Activated CD4-positive, alpha-beta T cell treated with anti-CD3 and anti-CD28 coated beads, Interleukin-2, amount 10 ng/mL, durations not matched to agents 7 days and 5 days (primary cell): ENCODE results near the gene KRT32. TPM values are rescaled to one million over a fixed set of nuclear protein-coding genes. Genes with fewer than 3 reads are reported as not detected.

Experiments
- CTCF ChIA-PET: fragments of 350-600 bp; sonication (Branson Sonifier 250); formaldehyde crosslinking; loops from one replicate; lab custom pipeline; 2021; ENCODE audit warnings: antibody characterized with exemption; lab: Charles Lee
- POLR2A ChIA-PET: fragments of 350-600 bp; sonication (Branson Sonifier 250); formaldehyde crosslinking; loops from one replicate; lab custom pipeline; 2021; ENCODE audit warnings: antibody characterized with exemption; lab: Charles Lee
- DNase-seq: peaks from one replicate; pipeline ENCODE4 v3.0.0-alpha.2; 2020
- H3K27ac Mint-ChIP-seq: one replicate; pipeline ENCODE4 v1.8.0; 2021; ENCODE audit warnings: mild to moderate bottlenecking, moderate library complexity, mixed read lengths
- H3K27me3 Mint-ChIP-seq: one replicate; pipeline ENCODE4 v1.8.0; 2021; ENCODE audit warnings: mixed read lengths
- H3K36me3 Mint-ChIP-seq: one replicate; pipeline ENCODE4 v1.8.0; 2021; ENCODE audit warnings: low read depth, mixed read lengths
- H3K4me1 Mint-ChIP-seq: one replicate; pipeline ENCODE4 v1.8.0; 2021; ENCODE audit warnings: mixed read lengths
- H3K4me3 Mint-ChIP-seq: one replicate; pipeline ENCODE4 v1.8.0; 2021; ENCODE audit warnings: mild to moderate bottlenecking, moderate library complexity, mixed read lengths
- H3K9me3 Mint-ChIP-seq: one replicate; pipeline ENCODE4 v1.8.0; 2021; ENCODE audit warnings: mixed read lengths
- total RNA-seq, 2 experiments: library from RNA; stranded (reverse); gene quantifications; one replicate each; pipeline ENCODE4 v1.2.3, GENCODE V29; 2021

KRT32 gene
- total RNA-seq, 2 experiments from 2014 or later: not detected

GRCh38 chr17:41489531-41489930 lies 22.3 kb upstream of the KRT32 start, which contains the start of gene KRT36:
KRT36 (minus strand) TSS chr17:41489910; CDS start chr17:41489864, 46 bp downstream.
- DNase-seq: no peak
- ChIA-PET POLR2A (no interaction called here), CTCF (interaction anchor here (0.7 kb wide), 1 partner anchor 751 kb away, joined by 3 read pairs; no protein-coding TSS in a partner anchor)
- Mint-ChIP-seq H3K4me1 (peaks cover 9% of the 10 kb centered on the region), H3K36me3 (no peaks in the 10 kb centered on the region), H3K9me3 (no peaks in the 10 kb centered on the region), H3K4me3 (no peak within 1 kb of the TSS), H3K27ac (no peak within 1 kb of the TSS), H3K27me3 (no peaks in the 10 kb centered on the region)

- H3K27me3 Mint-ChIP-seq: no peaks in the 10 kb centered on the region
- peaks cover 9% of the 10 kb centered on the region for H3K4me1 Mint-ChIP-seq
- H3K9me3 Mint-ChIP-seq: no peaks in the 10 kb centered on the region
- peak; percentile 34 for DNase-seq
- ChIA-PET POLR2A (no interaction called here), CTCF (interaction anchor here (1.3 kb wide), 1 partner anchor 9 kb away, joined by 5 read pairs; no protein-coding TSS in a partner anchor)
- no peak overlapping the region for H3K27ac Mint-ChIP-seq
- no peak overlapping the region for H3K4me3 Mint-ChIP-seq
- H3K36me3 Mint-ChIP-seq: no peaks in the 10 kb centered on the region
These were observed 19.8 kb upstream of the KRT32 start for GRCh38 chr17:41486809-41487530.

- Mint-ChIP-seq H3K4me3 (no peak overlapping the region), H3K4me1 (peaks cover 9% of the 10 kb centered on the region), H3K27me3 (no peaks in the 10 kb centered on the region), H3K36me3 (no peaks in the 10 kb centered on the region), H3K27ac (no peak overlapping the region), H3K9me3 (no peaks in the 10 kb centered on the region)
- no peak for DNase-seq
- ChIA-PET CTCF (interaction anchor here (1.3 kb wide), 1 partner anchor 9 kb away, joined by 5 read pairs; no protein-coding TSS in a partner anchor), POLR2A (no interaction called here)
These were observed 19.1 kb upstream of the KRT32 start for GRCh38 chr17:41486316-41486715.

GRCh38 chr17:41484920-41485904 lies 18.0 kb upstream of the KRT32 start:
- H3K9me3 Mint-ChIP-seq: no peaks in the 10 kb centered on the region
- peaks cover 3% of the 10 kb centered on the region for H3K4me1 Mint-ChIP-seq
- H3K27me3 Mint-ChIP-seq: no peaks in the 10 kb centered on the region
- CTCF ChIA-PET: interaction anchor here (0.6 to 1.5 kb wide), 3 partner anchors 9 to 701 kb away, joined by 3 to 4 read pairs (median 3); no protein-coding TSS in a partner anchor
- H3K36me3 Mint-ChIP-seq: no peaks in the 10 kb centered on the region
- POLR2A ChIA-PET: interaction anchor here (0.5 kb wide), 1 partner anchor 522 kb away, joined by 7 read pairs; no protein-coding TSS in a partner anchor
- no peak overlapping the region for H3K4me3 Mint-ChIP-seq
- H3K27ac Mint-ChIP-seq: no peak overlapping the region
- no peak for DNase-seq

- Mint-ChIP-seq H3K27me3 (no peaks in the 10 kb centered on the region), H3K27ac (no peak overlapping the region), H3K4me3 (no peak overlapping the region), H3K36me3 (no peaks in the 10 kb centered on the region), H3K4me1 (no peaks in the 10 kb centered on the region), H3K9me3 (no peaks in the 10 kb centered on the region)
- POLR2A ChIA-PET: no interaction called here
- no peak for DNase-seq
- CTCF ChIA-PET: interaction anchor here (0.5 to 1.5 kb wide), 4 partner anchors 10 to 1985 kb away, joined by 3 to 4 read pairs (median 3); no protein-coding TSS in a partner anchor
These were observed 17.0 kb upstream of the KRT32 start for GRCh38 chr17:41483991-41484826.

GRCh38 chr17:41483531-41483930 lies 16.3 kb upstream of the KRT32 start:
- H3K4me3 Mint-ChIP-seq: no peak overlapping the region
- H3K27me3 Mint-ChIP-seq: no peaks in the 10 kb centered on the region
- DNase-seq: no peak

GRCh38 chr17:41481036-41481435 lies 13.8 kb upstream of the KRT32 start, which contains the start of gene KRT35:
KRT35 (minus strand) TSS chr17:41481151; CDS start chr17:41481097, 54 bp downstream.
- no peaks in the 10 kb centered on the region for H3K9me3 Mint-ChIP-seq
- no peaks in the 10 kb centered on the region for H3K36me3 Mint-ChIP-seq
- ChIA-PET POLR2A (no interaction called here), CTCF (no interaction called here)
- H3K4me1 Mint-ChIP-seq: no peaks in the 10 kb centered on the region
- H3K27me3 Mint-ChIP-seq: no peaks in the 10 kb centered on the region
- DNase-seq: no peak
- H3K4me3 Mint-ChIP-seq: no peak within 1 kb of the TSS
- no peak within 1 kb of the TSS for H3K27ac Mint-ChIP-seq

More at GRCh38 chr17:41483531-41483930, 16.3 kb upstream of the KRT32 start:
- Mint-ChIP-seq H3K27ac (no peak overlapping the region), H3K4me1 (no peaks in the 10 kb centered on the region), H3K36me3 (no peaks in the 10 kb centered on the region), H3K9me3 (no peaks in the 10 kb centered on the region)
- ChIA-PET CTCF (interaction anchor here (0.5 to 1.5 kb wide), 3 partner anchors 10 to 1984 kb away, joined by 3 read pairs; no protein-coding TSS in a partner anchor), POLR2A (no interaction called here)

- Mint-ChIP-seq H3K27ac (no peak overlapping the region), H3K4me3 (no peak overlapping the region), H3K36me3 (no peaks in the 10 kb centered on the region), H3K9me3 (no peaks in the 10 kb centered on the region), H3K4me1 (no peaks in the 10 kb centered on the region), H3K27me3 (no peaks in the 10 kb centered on the region)
- ChIA-PET POLR2A (no interaction called here), CTCF (no interaction called here)
- no peak for DNase-seq
These were observed 13.4 kb upstream of the KRT32 start for GRCh38 chr17:41480581-41480980.

- Mint-ChIP-seq H3K9me3 (no peaks in the 10 kb centered on the region), H3K27ac (no peak overlapping the region), H3K4me3 (no peak overlapping the region), H3K4me1 (no peaks in the 10 kb centered on the region), H3K36me3 (no peaks in the 10 kb centered on the region), H3K27me3 (no peaks in the 10 kb centered on the region)
- DNase-seq: no peak
- ChIA-PET POLR2A (no interaction called here), CTCF (no interaction called here)
These were observed 12.9 kb upstream of the KRT32 start for GRCh38 chr17:41480136-41480535.

GRCh38 chr17:41478237-41478636 lies 11.1 kb upstream of the KRT32 start:
- ChIA-PET POLR2A (no interaction called here), CTCF (interaction anchor here (1.2 kb wide), 1 partner anchor 15 kb away, joined by 3 read pairs; no protein-coding TSS in a partner anchor)
- Mint-ChIP-seq H3K27me3 (no peaks in the 10 kb centered on the region), H3K27ac (no peak overlapping the region), H3K9me3 (no peaks in the 10 kb centered on the region), H3K4me1 (no peaks in the 10 kb centered on the region), H3K4me3 (no peak overlapping the region), H3K36me3 (no peaks in the 10 kb centered on the region)
- DNase-seq: no peak

- CTCF ChIA-PET: interaction anchor here (1.2 kb wide), 1 partner anchor 14 kb away, joined by 3 read pairs; no protein-coding TSS in a partner anchor
- no peaks in the 10 kb centered on the region for H3K36me3 Mint-ChIP-seq
- POLR2A ChIA-PET: interaction anchor here (0.6 kb wide), 1 partner anchor 532 kb away, joined by 3 read pairs; no protein-coding TSS in a partner anchor
These were observed 10.0 kb upstream of the KRT32 start for GRCh38 chr17:41476866-41477815.

More at GRCh38 chr17:41476866-41477815, 10.0 kb upstream of the KRT32 start:
- H3K27me3 Mint-ChIP-seq: peaks cover 2% of the 10 kb centered on the region
- no peaks in the 10 kb centered on the region for H3K9me3 Mint-ChIP-seq
- H3K4me3 Mint-ChIP-seq: no peak overlapping the region
- no peaks in the 10 kb centered on the region for H3K4me1 Mint-ChIP-seq
- no peak overlapping the region for H3K27ac Mint-ChIP-seq
- no peak for DNase-seq
